Measurements from ENCODE around the gene PCP2.
A peak's percentile ranks its signal among the peaks of the same experiment; 100 is the strongest.

Gene PCP2

DNA sequence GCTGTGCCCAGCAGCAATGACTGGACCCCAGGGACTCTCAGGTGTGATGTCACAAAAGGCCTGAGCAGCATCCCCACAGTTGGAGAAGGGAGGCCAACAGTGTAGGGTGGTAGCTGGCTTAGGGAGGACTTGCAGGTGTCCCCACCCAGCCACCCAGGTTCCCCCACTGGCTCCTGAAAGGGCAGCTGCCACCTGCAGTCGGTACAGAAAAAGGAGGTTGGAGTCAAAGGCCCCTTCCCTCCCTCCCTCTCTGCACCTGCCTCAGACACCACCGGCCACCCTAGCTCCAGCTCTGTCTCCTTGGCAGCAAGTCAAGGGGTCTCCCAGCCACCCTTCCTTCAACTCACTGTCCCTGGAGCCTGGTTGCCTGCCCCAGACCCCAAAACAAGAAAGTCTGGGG is at the start of gene PCP2:
PCP2 (minus strand) TSS at position 22 of the 400 bp plus-strand sequence. CDS start 262 bp downstream, outside the sequence.
- DNase-seq (ENCODE audit: low read depth), result no peak

DNA sequence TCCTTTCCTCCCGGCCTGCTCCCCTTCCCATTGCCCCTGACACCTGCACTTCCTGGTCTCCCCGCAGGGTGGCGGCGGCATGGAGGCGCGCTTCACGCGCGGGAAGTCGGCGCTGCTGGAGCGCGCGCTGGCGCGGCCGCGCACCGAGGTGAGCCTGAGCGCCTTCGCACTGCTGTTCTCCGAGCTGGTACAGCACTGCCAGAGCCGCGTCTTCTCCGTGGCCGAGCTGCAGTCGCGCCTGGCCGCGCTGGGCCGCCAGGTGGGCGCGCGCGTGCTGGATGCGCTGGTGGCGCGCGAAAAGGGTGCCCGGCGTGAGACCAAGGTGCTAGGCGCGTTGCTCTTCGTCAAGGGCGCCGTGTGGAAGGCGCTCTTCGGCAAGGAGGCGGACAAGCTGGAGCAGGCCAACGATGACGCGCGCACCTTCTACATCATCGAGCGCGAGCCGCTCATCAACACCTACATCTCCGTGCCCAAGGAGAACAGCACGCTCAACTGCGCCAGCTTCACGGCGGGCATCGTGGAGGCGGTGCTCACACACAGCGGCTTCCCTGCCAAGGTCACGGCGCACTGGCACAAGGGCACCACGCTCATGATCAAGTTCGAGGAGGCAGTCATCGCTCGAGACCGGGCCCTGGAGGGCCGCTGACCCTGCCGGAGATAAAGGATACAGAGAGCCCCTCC is 48.8 kb upstream of the PCP2 start:
- DNase-seq (ENCODE audit: low read depth), result no peak

DNA sequence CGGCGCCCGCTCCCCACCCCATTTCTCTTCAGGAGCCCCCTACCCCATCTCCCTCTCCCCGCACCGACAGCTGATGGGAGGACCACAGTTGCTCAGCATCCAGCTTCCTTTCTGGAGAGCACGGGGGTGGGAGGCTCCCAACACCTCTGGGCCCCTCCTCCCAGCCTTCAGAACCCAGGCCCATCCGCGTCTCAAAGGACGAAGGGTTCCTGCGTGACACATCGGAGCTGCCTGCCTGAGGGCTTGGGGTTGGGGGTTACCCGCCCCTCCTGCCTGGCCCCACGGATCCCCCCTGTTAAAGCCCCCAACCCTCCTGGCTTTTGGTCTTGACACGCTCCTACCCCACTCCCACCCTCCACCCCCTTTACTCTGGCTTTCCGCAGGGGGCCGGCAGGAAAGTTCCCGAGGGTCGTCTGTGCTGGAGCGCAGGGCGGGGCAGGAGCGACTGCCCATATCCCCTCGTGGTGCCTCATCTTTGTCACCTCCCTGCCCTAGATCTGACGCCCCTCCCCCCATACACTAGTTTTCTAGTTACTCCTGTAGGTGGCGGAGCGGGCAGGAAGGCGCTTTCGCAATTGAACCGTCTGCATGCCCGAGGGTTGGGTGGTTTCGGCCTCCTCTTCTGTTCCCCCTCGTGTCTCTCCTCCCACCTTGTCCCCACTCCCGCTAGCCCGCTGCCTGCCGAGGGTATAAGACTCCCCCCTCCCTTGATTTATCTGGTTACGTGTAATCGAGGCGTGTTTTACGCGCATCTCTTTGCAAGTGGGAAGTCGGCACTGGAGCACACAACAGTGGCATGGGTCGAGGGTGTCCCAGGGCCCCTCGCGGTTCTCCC is 48.0 kb upstream of the PCP2 start:
- DNase-seq (ENCODE audit: low read depth), result peak; percentile 73

DNA sequence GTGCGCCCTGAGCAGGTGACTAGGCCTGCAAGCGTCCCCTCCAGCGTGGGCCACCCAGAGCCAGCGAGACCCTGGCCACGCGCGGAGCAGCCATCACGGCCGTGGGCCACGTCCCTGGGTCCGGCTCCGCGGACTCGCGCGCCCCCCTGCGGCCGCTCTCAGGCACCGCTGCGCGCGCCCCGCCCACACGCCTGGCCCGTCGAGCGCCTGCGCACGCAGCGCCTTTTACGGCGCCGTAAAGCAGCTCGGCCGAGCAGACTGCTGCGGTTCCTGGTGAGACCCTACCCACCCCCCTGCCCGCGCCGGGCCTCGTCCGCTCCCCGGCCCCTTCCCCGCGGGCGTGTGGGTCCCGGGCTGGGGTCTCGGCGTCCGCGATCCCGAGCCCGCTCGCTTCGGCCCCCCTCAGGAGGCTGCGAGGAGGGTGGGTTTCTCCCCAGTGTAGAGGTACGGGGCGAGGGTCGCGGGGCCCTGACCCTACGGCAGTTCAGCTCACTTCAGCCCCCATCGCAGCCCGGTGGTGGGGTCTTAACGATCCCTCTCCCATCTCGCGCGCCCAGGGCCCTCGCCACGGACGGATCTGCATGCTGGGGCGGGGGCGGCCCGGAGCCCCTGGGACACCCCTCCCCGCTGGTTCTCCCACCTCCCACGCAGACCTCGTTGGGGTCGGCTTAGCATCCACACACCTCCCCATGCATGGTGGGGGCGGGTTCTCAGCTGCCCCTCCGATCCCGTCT is 47.3 kb upstream of the PCP2 start, which contains the start of gene TRAPPC5:
TRAPPC5 (plus strand) TSS at position 228 of the 734 bp plus-strand sequence. CDS start 1,421 bp downstream, outside the sequence.
- peak; percentile 83 for DNase-seq (ENCODE audit: low read depth)

DNA sequence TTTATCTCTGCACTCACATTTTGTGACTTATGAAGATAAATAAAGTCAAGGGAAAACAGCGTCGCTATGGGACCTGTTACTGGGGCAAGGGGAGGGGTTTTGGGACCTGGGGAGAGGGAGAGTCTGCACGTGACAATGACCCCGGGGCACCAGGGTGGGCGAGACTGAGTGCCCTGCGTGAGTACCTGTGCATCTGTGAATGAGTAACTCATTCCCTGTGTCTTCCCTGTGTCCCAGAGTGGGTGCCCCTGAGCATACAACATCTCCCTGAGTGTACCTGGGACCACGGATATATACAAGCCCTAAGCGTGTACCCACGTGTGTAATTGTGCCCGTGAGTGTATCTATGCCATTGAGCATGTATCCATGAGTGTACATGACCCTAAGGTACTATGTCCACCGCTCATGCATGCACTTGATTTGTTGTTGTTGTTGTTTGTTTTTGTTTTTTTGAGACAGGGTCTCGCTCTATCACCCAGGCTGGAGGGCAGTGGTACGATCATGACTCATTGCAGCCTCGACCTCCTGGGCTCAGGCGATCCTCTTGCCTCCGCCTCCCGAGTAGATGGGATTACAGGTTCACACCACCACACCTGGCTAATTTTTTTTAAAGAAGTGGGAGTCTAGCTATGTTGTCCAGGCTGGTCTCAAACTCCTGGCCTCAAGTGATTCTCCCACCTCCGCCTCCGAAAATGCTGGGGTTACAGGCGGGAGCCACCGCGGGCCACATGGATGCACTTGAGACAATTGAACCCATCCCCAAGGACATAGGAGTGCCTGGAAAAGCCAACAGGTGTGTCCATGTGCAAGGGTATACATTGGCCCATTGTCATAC is 46.5 kb upstream of the PCP2 start:
- DNase-seq (ENCODE audit: low read depth), result no peak

DNA sequence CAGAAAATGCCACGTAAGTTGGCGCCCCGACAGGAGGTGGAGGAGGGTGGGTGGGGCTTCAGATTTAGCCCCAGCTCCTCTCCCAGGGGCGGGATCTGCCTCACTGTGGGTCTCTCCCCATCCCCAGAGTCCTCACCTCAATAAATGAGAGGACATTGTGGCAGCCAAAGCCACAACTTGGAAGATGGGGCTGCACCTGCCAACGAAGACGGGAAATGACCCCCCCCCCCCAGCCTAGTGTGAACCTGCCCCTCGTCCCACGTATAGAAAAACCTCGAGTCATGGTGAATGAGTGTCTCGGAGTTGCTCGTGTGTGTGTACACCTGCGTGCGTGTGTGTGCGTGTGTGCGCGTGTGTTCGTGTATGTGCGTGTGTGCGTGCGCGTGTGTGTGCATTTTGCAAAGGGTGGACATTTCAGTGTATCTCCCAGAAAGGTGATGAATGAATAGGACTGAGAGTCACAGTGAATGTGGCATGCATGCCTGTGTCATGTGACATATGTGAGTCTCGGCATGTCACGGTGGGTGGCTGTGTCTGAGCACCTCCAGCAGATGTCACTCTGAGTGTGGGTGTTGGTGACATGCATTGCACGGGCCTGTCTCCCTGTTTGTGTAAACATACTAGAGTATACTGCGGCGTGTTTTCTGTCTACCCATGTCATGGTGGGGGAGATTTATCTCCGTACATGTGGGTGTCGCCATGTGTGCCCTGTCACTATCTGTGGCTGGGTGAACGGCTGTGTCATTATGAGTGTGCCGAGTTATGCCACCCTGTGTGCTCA is 45.6 kb upstream of the PCP2 start:
- peak; percentile 51 for DNase-seq (ENCODE audit: low read depth)

DNA sequence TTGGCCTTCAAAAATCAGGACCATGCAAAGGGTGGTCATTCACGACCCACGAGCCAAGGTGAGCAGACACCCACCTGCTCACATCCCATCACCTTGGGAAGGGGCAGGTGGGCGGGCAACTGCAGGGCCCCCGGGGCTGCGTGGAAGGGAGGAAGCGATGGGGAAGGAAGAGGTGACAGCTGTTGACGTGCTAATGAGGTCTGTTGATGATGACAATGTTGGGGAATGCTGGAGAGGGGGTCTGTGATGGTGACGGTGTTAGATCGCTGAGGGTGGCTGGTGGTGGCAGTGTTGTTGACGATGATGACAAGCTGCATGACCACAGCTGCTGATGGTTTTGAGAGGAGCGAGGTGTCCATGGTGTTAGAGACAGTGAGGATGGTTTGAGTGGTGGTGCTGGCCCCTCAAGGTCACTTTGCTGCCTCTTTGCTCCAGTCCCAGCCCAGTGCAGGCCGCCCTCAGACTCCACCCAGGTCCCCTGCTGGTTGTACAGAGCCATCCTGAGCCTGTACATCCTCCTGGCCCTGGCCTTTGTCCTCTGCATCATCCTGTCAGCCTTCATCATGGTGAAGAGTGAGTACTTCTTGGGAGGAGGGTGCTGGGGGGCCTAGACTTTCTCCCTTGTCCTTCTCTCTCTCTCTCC is 44.3 kb upstream of the PCP2 start:
- no peak for DNase-seq (ENCODE audit: low read depth)

DNA sequence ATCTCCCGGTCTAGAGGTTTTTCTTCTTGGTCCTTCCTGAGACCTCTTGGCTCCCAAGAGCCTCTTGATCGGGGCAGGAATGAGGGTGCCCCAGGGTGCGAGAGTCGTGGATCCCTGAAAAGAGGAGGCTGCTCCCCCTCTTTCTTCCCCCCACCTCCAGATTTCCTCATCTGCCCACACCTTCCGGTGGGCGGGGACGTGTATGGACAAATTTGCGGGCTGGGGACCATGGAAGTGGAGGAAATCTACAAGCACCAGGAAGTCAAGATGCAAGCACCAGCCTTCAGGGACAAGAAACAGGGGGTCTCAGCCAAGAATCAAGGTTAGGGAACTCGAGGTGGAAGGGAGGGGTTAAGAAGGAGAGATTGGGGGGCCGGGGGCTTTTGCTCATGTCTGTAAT is 43.3 kb upstream of the PCP2 start, which contains the start of gene MCEMP1:
MCEMP1 (plus strand) TSS at position 237 of the 400 bp plus-strand sequence; CDS start at position 268, 31 bp downstream.
- DNase-seq (ENCODE audit: low read depth), result no peak

DNA sequence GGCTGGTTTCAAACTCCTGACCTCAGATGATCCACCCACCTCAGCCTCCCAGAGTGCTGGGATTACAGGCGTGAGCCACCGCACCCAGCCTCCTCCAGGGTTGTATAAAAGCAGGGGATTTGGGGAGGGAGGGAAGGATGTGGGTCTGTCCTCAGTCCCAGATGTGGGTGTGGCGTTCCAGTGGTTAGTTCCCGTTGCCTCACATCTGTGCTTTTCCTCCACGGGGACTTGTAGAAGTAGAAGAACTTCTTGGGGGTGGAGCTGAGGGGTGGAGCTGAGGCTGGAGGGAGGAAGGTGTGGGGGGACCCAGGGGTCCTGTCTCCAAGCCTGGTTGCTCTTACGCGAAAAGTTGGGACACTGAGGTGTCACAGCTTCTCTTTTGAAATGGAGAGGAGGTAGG is 42.9 kb upstream of the PCP2 start:
- no peak for DNase-seq (ENCODE audit: low read depth)

DNA sequence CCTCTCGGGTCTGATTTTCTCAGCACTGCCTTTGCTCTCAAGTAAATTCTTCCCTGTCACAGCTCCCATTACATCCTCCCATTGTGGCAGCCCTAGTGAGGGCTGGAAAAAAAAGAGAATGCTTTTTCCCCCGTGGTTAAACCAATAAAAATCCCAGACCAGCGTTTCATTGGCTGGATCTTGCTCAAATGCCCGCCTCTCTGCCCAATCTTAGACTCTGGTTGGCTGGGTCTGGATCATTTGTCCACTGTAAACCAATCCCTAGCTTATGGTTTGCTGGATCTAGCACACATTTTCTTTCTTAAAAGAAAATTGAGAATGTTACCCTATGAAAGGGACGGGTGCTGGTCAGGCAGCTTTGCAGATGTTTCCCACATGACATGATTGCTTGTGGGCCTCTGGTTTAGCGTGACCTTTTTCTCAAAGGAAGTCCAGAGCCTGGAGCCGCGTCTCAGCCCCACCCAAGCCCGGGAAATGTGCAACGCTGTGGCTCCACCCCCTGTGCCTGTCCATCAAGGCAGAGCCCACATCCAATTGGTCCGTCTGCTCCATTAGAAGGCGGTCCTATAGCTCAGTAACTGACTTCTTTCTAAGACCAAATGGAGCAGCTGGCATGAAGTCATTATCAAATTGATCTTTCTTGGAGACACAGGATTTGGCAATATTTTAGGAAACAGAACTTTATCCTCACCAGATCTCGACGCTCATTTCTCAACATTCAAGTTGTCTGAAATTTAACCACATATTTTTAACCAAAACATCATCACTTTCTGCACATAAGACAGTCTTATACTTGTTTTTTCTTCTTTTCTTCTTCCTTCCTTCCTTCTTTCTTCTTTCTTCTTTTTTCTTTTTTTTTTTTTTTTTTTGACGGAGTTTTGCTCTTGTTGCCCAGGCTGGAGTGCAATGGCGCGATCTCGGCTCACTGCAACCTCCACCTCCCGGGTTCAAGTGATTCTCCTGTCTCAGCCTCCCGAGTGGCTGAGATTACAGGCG is 40.8 kb upstream of the PCP2 start:
- DNase-seq (ENCODE audit: low read depth), result no peak

DNA sequence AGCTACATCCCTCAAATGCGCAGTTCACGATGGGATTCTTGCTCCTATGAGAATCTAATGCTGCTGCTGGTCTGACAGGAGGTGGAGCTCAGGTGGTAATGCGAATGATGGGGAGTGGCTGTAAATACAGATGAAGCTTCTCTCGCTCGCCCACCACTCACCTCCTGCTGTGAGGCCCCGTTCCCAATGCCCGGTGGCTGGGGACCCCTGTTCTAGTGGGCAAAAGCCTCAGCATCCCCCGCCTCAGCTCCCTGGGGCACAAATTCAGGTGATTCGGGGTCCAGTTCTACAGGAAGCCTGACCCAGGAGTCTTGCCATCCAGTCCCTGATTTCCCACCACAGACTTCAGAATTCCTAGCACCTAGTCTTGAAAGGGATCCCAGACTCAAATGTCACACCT is 39.0 kb upstream of the PCP2 start:
- DNase-seq (ENCODE audit: low read depth), result no peak

DNA sequence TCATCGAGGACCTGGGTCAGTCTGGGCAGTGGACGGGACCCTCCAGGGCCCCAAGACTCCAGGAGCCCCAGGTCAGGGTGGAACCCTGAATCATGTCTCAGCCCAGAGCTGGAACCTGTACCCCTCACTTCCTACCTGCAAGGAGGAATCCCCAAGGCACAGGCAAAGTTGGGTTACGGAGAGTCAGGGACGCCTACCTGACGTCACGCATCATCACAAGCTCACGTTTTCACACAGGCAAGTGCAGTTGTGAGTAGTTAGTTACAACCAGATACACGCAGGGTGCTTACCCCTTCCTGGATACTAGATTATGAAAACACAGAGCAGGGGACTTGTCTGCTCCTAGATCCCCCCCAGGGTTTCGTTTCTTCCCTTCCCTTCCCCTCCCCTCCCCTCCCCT is 37.3 kb upstream of the PCP2 start:
- no peak for DNase-seq (ENCODE audit: low read depth)

DNA sequence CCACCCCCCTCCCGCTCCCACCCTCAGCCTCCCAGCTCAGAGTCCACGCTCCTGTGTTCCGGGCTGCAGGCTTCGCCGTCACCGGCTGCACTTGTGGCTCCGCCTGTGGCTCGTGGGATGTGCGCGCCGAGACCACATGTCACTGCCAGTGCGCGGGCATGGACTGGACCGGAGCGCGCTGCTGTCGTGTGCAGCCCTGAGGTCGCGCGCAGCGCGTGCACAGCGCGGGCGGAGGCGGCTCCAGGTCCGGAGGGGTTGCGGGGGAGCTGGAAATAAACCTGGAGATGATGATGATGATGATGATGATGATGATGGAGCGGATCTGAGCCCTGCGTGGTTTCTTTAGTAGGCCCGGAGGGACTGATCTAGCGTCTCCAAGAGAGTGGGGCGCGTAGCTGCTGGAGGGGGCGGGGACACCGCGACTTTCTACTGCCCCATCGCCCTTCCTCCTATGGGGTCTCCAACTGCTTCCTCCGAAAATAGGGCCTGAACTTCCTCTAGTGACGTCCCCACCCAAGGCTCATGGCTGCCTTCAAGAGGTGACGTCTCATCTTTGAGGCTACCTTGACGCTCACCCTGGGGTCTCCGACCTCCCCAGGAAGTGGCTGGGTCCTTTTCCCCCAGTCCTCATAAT is 36.7 kb upstream of the PCP2 start:
- no peak for DNase-seq (ENCODE audit: low read depth)

DNA sequence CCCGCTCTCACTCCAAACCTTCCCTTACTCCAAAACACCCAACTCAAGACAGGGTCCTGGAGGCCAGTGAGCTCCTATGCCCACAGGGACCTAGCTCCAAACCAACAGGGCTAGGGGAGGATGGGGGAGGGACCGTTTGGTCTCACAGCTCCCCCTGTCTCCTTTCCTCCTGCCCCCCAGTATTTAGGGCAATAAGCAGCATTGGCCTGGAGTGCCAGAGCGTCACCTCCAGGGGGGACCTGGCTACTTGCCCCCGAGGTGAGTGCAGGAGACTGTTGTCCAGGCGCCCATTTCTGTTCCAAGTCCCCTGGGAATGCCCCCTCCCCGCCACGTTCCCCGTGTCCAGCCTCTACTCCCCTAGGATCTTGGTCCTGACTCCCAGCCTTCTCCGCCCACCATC is 36.1 kb upstream of the PCP2 start:
- no peak for DNase-seq (ENCODE audit: low read depth)

DNA sequence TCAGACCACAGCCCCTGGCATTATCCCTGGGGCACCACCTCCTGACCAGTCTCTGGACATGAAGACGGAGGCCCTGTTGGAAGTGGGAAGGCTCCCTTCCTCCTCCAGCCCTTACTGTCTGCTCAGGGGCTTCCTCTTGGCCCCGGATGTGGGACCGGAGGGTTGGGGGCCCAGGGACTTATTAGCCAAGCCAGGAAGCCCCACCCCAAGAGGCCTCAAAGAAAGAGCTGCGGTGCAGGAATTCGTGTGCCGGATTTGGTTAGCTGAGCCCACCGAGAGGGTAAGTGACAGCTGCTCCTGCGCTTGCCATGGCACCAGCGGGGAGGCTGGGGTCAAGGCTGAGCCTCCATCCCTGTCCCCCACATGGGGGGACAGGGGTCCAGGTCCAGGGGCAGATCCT is 35.3 kb upstream of the PCP2 start, which contains the start of gene RETN:
RETN (plus strand) TSS at position 208 of the 400 bp plus-strand sequence. CDS start 278 bp downstream, outside the sequence.
- no peak for DNase-seq (ENCODE audit: low read depth)

DNA sequence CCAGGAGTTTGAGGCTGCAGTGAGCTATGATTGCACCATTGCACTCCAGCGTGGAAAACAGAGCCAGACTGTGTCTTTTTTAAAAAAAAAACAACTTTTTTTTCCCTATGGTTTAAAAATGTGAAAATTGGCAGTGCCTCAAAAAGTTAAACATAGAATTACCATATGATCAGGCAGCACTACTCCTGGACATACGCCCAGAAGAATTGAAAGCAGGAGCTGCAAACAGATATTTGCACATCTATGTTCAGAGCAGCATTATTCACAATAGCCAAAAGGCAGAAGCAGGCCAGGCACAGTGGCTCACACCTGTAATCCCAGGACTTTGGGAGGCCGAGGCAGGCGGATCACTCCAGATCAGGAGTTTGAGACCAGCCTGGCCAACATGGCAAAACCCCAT is 31.6 kb upstream of the PCP2 start:
- no peak for DNase-seq (ENCODE audit: low read depth)

DNA sequence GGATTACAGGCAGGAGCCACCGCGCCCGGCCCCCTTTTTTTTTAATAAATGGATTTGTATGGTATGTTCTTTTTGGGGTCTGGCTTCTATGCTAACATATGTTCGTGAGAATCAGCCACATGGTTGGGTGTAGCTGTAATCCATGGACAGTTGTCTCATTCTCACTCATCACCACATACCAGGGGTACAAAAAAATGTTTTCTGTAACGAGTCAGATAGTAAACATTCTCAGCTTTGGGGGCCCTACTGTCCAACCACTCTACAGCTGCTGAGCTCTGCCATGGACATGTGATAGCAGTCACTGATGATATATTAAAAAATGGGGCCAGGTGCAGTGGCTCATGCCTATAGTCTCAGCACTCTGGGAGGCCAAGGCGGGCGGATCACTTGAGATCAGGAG is 30.2 kb upstream of the PCP2 start:
- DNase-seq (ENCODE audit: low read depth), result no peak

DNA sequence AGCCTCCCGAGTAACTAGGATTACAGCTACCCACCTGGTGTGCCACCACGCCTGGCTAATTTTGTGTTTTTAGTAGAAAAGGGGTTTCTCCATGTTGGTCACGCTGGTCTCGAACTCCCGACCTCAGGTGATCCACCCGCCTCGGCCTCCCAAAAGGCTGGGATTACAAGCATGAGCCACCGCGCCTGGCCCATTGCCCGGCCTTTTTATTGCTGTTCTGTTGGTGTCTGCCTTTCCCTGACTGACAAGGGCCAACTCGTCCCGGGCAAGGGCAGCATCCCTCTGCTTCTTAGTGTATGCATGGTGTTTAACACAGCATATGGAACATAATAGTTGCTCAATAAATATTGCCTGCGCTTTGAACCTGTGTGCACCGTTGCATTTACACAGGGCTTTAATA is 29.1 kb upstream of the PCP2 start:
- DNase-seq (ENCODE audit: low read depth), result no peak

All from activated T-helper 9 cell treated with anti-CD3 and anti-CD28 coated beads, Interleukin-2, amount 50 U/mL, for 16 hours (primary cell).